Right atrium auricular region (tissue), 2 donors: ENCODE results near the gene NRCAM. TPM values are rescaled to one million over a fixed set of nuclear protein-coding genes. Genes with fewer than 3 reads are reported as not detected.

Source experiments
- DNase-seq: peaks from one replicate; pipeline ENCODE4 v3.0.0-alpha.2; 2019; ENCODE audit warnings: low spot score
- H3K27ac ChIP-seq, 2 donors: fragments of 200-600 bp; sonication (generic); 1 replicate in 1 of 2; 2 replicates in 1 of 2; pipeline ENCODE4 v1.5.1; 2016 to 2019
- H3K27me3 ChIP-seq, 2 donors: fragments of 200-600 bp; sonication (generic); one replicate each; pipeline versions ENCODE4 v1.5.1 to v1.6.0; 2017 to 2019
- H3K36me3 ChIP-seq: fragments of 200-600 bp; sonication (generic); one replicate; pipeline ENCODE4 v1.5.1; 2016
- H3K4me1 ChIP-seq, 2 donors: fragments of 200-600 bp; sonication (generic); one replicate each; pipeline versions ENCODE4 v1.5.1 to v1.6.0; 2017 to 2019
- H3K4me3 ChIP-seq, 2 donors: fragments of 200-600 bp; sonication (generic); 1 replicate in 1 of 2; 2 replicates in 1 of 2; pipeline ENCODE4 v1.5.1; 2017 to 2019; ENCODE audit warnings: mild to moderate bottlenecking in 1 of 2, moderate library complexity in 1 of 2
- H3K9me3 ChIP-seq, 2 donors: fragments of 200-600 bp; sonication (generic); one replicate each; pipeline ENCODE4 v1.5.1; 2019
- CTCF ChIP-seq, 2 donors: fragments of 200-600 bp; sonication (generic); IDR thresholded peaks; one replicate each; pipeline ENCODE4 v1.5.1; 2019; ENCODE audit warnings: antibody characterized with exemption in 2 of 2
- total RNA-seq, 2 donors: library from RNA; depleted of rRNA; stranded (reverse); fragments of >200 nt; gene quantifications; one replicate each; pipeline ENCODE4 v1.1.0, GENCODE V29; 2016

NRCAM gene
- total RNA-seq, 2 donors from 2014 or later, result 0.63 to 0.93 TPM

GRCh38 chr7:108149119-108149518, 307.1 kb downstream of the NRCAM start:
- Histone ChIP-seq H3K27ac (no peak overlapping the region), H3K9me3 (no peaks in the 10 kb centered on the region), H3K36me3 (no peaks in the 10 kb centered on the region), H3K4me1 (peaks cover 0 to 4% of the 10 kb centered on the region in 2 donors), H3K27me3 (no peaks in the 10 kb centered on the region), H3K4me3 (no peak overlapping the region)
- DNase-seq, result no peak
- TF ChIP-seq CTCF (IDR thresholded peaks at IDR 0.05), result no peak

- peaks cover 0 to 4% of the 10 kb centered on the region in 2 donors for H3K4me1 ChIP-seq
- no peaks in the 10 kb centered on the region for H3K9me3 ChIP-seq
- no peak overlapping the region for H3K27ac ChIP-seq
- no peak for DNase-seq
- no peaks in the 10 kb centered on the region for H3K36me3 ChIP-seq
- TF ChIP-seq CTCF (IDR thresholded peaks at IDR 0.05), result no peak
- no peaks in the 10 kb centered on the region for H3K27me3 ChIP-seq
- no peak overlapping the region for H3K4me3 ChIP-seq
Observed at GRCh38 chr7:108147031-108147563, 309.1 kb downstream of the NRCAM start.

- H3K27me3 ChIP-seq, result no peaks in the 10 kb centered on the region
- DNase-seq, result peak; percentile 66
- H3K4me3 ChIP-seq, result no peak overlapping the region
- no peak overlapping the region for H3K27ac ChIP-seq
- H3K36me3 ChIP-seq, result no peaks in the 10 kb centered on the region
- peak; percentile 82 to 93 for TF ChIP-seq CTCF (IDR thresholded peaks at IDR 0.05)
- H3K9me3 ChIP-seq, result no peaks in the 10 kb centered on the region
- peaks cover 0 to 4% of the 10 kb centered on the region in 2 donors for H3K4me1 ChIP-seq
Observed at GRCh38 chr7:108146070-108146842, 310.0 kb downstream of the NRCAM start.

- H3K4me3 ChIP-seq, result no peak overlapping the region
- H3K27ac ChIP-seq, result no peak overlapping the region
- H3K9me3 ChIP-seq, result no peaks in the 10 kb centered on the region
- TF ChIP-seq CTCF (IDR thresholded peaks at IDR 0.05), result no peak
- H3K27me3 ChIP-seq, result no peaks in the 10 kb centered on the region
- DNase-seq, result no peak
- H3K4me1 ChIP-seq, result peaks cover 0 to 4% of the 10 kb centered on the region in 2 donors
- H3K36me3 ChIP-seq, result no peaks in the 10 kb centered on the region
Observed at GRCh38 chr7:108145401-108145800, 310.8 kb downstream of the NRCAM start.

GRCh38 chr7:108144931-108145330, 311.3 kb downstream of the NRCAM start:
- H3K4me3 ChIP-seq, result no peak overlapping the region
- H3K27me3 ChIP-seq, result no peaks in the 10 kb centered on the region
- DNase-seq, result no peak
- no peaks in the 10 kb centered on the region for H3K9me3 ChIP-seq
- no peak overlapping the region for H3K27ac ChIP-seq
- H3K36me3 ChIP-seq, result no peaks in the 10 kb centered on the region
- peaks cover 0 to 4% of the 10 kb centered on the region in 2 donors for H3K4me1 ChIP-seq
- TF ChIP-seq CTCF (IDR thresholded peaks at IDR 0.05), result no peak
